Keratinocyte (primary cell): ENCODE results near the gene RNU6-1. TPM values are rescaled to one million over a fixed set of nuclear protein-coding genes. Genes with fewer than 3 reads are reported as not detected.

Experiments used
- DNase-seq: peaks from one replicate; pipeline ENCODE4 v3.0.0-alpha.2; 2011; ENCODE audit warnings: low read depth, missing footprints, low spot score
- FAIRE-seq: peaks from 2 replicates; lab custom pipeline; 2011; peaks lifted over from hg19 to GRCh38; lab: Jason Lieb, UNC
- H2AFZ ChIP-seq: 2 replicates; pipeline ENCODE4 v1.6.0; 2012; ENCODE audit warnings: low read length, control low read depth, inconsistent platforms; ENCODE audit not compliant: control insufficient read depth
- H3K27ac ChIP-seq: 2 replicates; pipeline ENCODE4 v1.5.1; 2011; ENCODE audit warnings: low read length; ENCODE audit not compliant: control insufficient read depth, insufficient read depth
- H3K27me3 ChIP-seq: 3 replicates; pipeline ENCODE4 v1.6.0; 2011; ENCODE audit warnings: low read length; ENCODE audit not compliant: control insufficient read depth, insufficient read depth; ENCODE audit errors: extremely low read depth
- H3K36me3 ChIP-seq, 2 experiments: 2 replicates in 1 of 2; 3 replicates in 1 of 2; pipeline ENCODE4 v1.5.1; 2011; ENCODE audit warnings: low read length in 2 of 2, mild to moderate bottlenecking in 1 of 2; ENCODE audit not compliant: control insufficient read depth in 2 of 2, insufficient read depth in 2 of 2; ENCODE audit errors: extremely low read depth in 1 of 2
- H3K4me1 ChIP-seq: 3 replicates; pipeline ENCODE4 v1.5.1; 2011; ENCODE audit warnings: low read length; ENCODE audit not compliant: control insufficient read depth, insufficient read depth; ENCODE audit errors: extremely low read depth
- H3K4me2 ChIP-seq: 3 replicates; pipeline ENCODE4 v1.6.0; 2011; ENCODE audit warnings: low read depth, low read length; ENCODE audit not compliant: control insufficient read depth, insufficient read depth; ENCODE audit errors: extremely low read depth
- H3K4me3 ChIP-seq, 3 experiments: fragments of 200-600 bp in 1 of 3; sonication (generic) in 1 of 3; 2 replicates in 2 of 3; 3 replicates in 1 of 3; pipeline ENCODE4 v1.5.1; 2011 to 2016; ENCODE audit warnings: low read length in 3 of 3, mild to moderate bottlenecking in 3 of 3, control low read depth in 2 of 3, inconsistent platforms in 1 of 3, low read depth in 1 of 3, mixed read lengths in 1 of 3, mixed run types in 1 of 3, moderate library complexity in 1 of 3; ENCODE audit not compliant: control insufficient read depth in 2 of 3, insufficient read depth in 2 of 3; ENCODE audit errors: extremely low read depth in 1 of 3
- H3K79me2 ChIP-seq: 2 replicates; pipeline ENCODE4 v1.6.0; 2012; ENCODE audit warnings: low read length; ENCODE audit not compliant: control insufficient read depth, insufficient read depth
- H3K9ac ChIP-seq: 3 replicates; pipeline ENCODE4 v1.6.0; 2011; ENCODE audit warnings: low read length; ENCODE audit not compliant: control insufficient read depth, insufficient read depth; ENCODE audit errors: extremely low read depth
- H3K9me1 ChIP-seq: 3 replicates; pipeline ENCODE4 v1.6.0; 2011; ENCODE audit warnings: low read length; ENCODE audit not compliant: control insufficient read depth, insufficient read depth; ENCODE audit errors: extremely low read depth
- H3K9me3 ChIP-seq: 2 replicates; pipeline ENCODE4 v1.5.1; 2012; ENCODE audit warnings: low read depth, low read length; ENCODE audit not compliant: control insufficient read depth
- H4K20me1 ChIP-seq: 3 replicates; pipeline ENCODE4 v1.6.0; 2011; ENCODE audit warnings: low read length; ENCODE audit not compliant: control insufficient read depth, insufficient read depth; ENCODE audit errors: extremely low read depth
- CTCF ChIP-seq, 3 experiments: IDR thresholded peaks in 1 of 3; conservative IDR thresholded peaks in 1 of 3; optimal IDR thresholded peaks in 1 of 3; 2 replicates in 2 of 3; 3 replicates in 1 of 3; pipeline versions ENCODE3 to v1.5.1; 2011; ENCODE audit warnings: low read length in 3 of 3, mild to moderate bottlenecking in 3 of 3, moderate library complexity in 2 of 3, control low read depth in 1 of 3, inconsistent platforms in 1 of 3; ENCODE audit not compliant: insufficient read depth in 2 of 3; ENCODE audit errors: extremely low read depth in 1 of 3
- EZH2 ChIP-seq: IDR thresholded peaks from one replicate; pipeline ENCODE4 v1.6.1; 2012; ENCODE audit warnings: inconsistent platforms, mild to moderate bottlenecking, low read length, moderate library complexity
- dilution Hi-C: fragments of 300-500 bp; cut with MboI; formaldehyde crosslinking; loops from one replicate; pipeline ENCODE4 v1.7.0; 2020; ENCODE audit warnings: low sequenced_read_pairs; ENCODE audit not compliant: extremely low pct_ligation_motif_present
- polyA plus RNA-seq, 5 experiments: library from polyadenylated mRNA; depleted of rRNA in 3 of 5; stranded (reverse) in 3 of 5; stranded (forward) in 1 of 5; unstranded in 1 of 5; fragments of >200 nt; gene quantifications; 1 replicate in 1 of 5; 2 replicates in 3 of 5; 3 replicates in 1 of 5; pipeline versions ENCODE4 v1.2.1 to v1.2.3, GENCODE V29; 2011 to 2012; ENCODE audit warnings: missing spikeins in 2 of 5, low read depth in 1 of 5, low replicate concordance in 1 of 5
- small RNA-seq, 3 experiments: library from RNA; depleted of rRNA; stranded (forward); fragments of <200 nt; gene quantifications; one replicate each; pipeline ENCODE3, GENCODE V24; 2012; ENCODE audit warnings: low read depth in 3 of 3, low replicate concordance in 1 of 3; ENCODE audit not compliant: insufficient read length in 3 of 3

Gene RNU6-1
- polyA plus RNA-seq, 1 donor (not counting 4 experiments of a cell fraction or from before 2014, with no cell fraction given) = not detected

GRCh38 chr15:67790610-67791319 lies 49.1 kb downstream of the RNU6-1 start:
- Histone ChIP-seq H2AFZ (no peak overlapping the region), H3K9me1 (no peaks in the 10 kb centered on the region), H3K9ac (no peak overlapping the region), H3K4me2 (no peak overlapping the region), H3K9me3 (no peaks in the 10 kb centered on the region), H3K79me2 (no peaks in the 10 kb centered on the region), H3K27ac (no peak overlapping the region), H3K36me3 (no peaks in the 10 kb centered on the region), H4K20me1 (no peaks in the 10 kb centered on the region), H3K27me3 (no peaks in the 10 kb centered on the region), H3K4me3 (no peak overlapping the region), H3K4me1 (no peaks in the 10 kb centered on the region)
- FAIRE-seq (no peak), DNase-seq (no peak)
- TF ChIP-seq EZH2 (no peak), CTCF (optimal IDR thresholded peaks at IDR 0.05 in 1 of 3, IDR thresholded peaks at IDR 0.05 in 1 of 3, conservative IDR thresholded peaks at IDR 0.05 in 1 of 3; ENCODE audit: extremely low read depth in 1 of 3, insufficient read depth in 2 of 3, low read length in 3 of 3) (no peak)
- dilution Hi-C loops = no loop called here

Small RNAs within 50 kb of the gene (small RNA-seq; reads per million reads assigned to genes)
- 0 to 0.25 (median 0) reads per million in 3 experiments for gene RNU6-1

Other genes starting within 250 kb of the RNU6-1 start
- 0.03 TPM in 2 of 3 replicates, not detected in the other for gene SKOR1, start 14.5 kb downstream of the RNU6-1 start, polyA plus RNA-seq
- 38.0 to 75.3 TPM (median 58.2 TPM) in 3 replicates for gene PIAS1, start 214.3 kb upstream of the RNU6-1 start, polyA plus RNA-seq